Natural killer cell treated with Interleukin-12 subunit alpha and Interleukin-12 subunit beta and Interleukin-15 and Interleukin-18, amount 100 ng/mL, for 72 hours (primary cell): ENCODE data around the gene ADAMTS17. TPM values are rescaled to one million over a fixed set of nuclear protein-coding genes. Genes with fewer than 3 reads are reported as not detected.
A peak's percentile ranks its signal among the peaks of the same experiment; 100 is the strongest.

ENCODE experiments used
- ATAC-seq, 2 donors: fragments of 150-1000 bp; cut with Tn5 transposase in 1 of 2; sonication (Bioruptor Pico), chemical (Tn5 transposase) in 1 of 2; 2 replicates each; pipeline ENCODE4 v1.10.0; 2021
- DNase-seq: peaks from one replicate; pipeline ENCODE4 v3.0.0; 2022; ENCODE audit warnings: low spot score
- H3K27ac Mint-ChIP-seq, 2 donors: 1 replicate in 1 of 2; 2 replicates in 1 of 2; pipeline ENCODE4 v1.8.0; 2022; ENCODE audit warnings: mixed read lengths in 2 of 2, mild to moderate bottlenecking in 1 of 2, moderate library complexity in 1 of 2
- H3K27me3 Mint-ChIP-seq, 2 donors: 1 replicate in 1 of 2; 2 replicates in 1 of 2; pipeline ENCODE4 v1.8.0; 2022; ENCODE audit warnings: mixed read lengths in 2 of 2
- H3K36me3 Mint-ChIP-seq: one replicate; pipeline ENCODE4 v1.8.0; 2022; ENCODE audit warnings: mixed read lengths
- H3K4me1 Mint-ChIP-seq, 2 donors: 1 replicate in 1 of 2; 2 replicates in 1 of 2; pipeline ENCODE4 v1.8.0; 2022; ENCODE audit warnings: low read depth in 2 of 2, mixed read lengths in 2 of 2, mild to moderate bottlenecking in 1 of 2
- H3K4me3 Mint-ChIP-seq: one replicate; pipeline ENCODE4 v1.8.0; 2022; ENCODE audit warnings: mixed read lengths
- H3K9me3 Mint-ChIP-seq: 2 replicates; pipeline ENCODE4 v1.8.0; 2022; ENCODE audit warnings: mixed read lengths
- total RNA-seq, 2 donors: library from RNA; stranded (reverse); gene quantifications; one replicate each; pipeline ENCODE4 v1.2.3, GENCODE V29; 2022

Gene ADAMTS17
- total RNA-seq, 2 donors from 2014 or later, result 0.31 to 0.59 TPM

DNA sequence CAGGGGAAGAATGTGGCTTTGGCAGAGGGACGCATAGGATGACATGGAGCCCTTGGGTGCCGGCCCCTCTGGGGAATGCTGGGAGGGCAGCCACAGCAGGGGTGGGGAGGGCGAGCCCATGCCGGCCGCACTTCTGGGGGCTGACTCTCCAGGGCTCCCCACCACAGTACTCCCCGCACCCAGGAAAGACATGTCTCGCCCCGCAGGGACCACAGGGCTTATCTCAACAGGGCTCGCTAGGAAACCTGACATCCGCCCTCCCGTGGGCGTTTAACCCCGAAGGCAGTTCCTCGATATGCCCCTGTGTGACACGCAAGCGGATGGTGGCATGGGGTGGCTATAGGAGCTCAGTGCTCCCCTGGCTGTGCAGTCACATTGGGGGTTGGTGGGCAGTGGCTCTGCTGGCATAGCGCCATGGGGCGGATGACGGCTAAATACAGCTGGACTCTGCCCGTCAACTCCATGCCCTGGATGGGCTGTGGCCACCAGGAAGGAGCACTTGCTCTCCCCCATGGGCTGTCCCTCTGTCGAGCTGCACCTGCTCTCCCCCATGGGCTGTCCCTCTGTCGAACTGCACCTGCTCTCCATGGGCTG lies 141.4 kb downstream of the ADAMTS17 start:
- H3K4me3 Mint-ChIP-seq, result no peak overlapping the region
- no peaks in the 10 kb centered on the region for H3K36me3 Mint-ChIP-seq
- DNase-seq, result no peak
- ATAC-seq, result peak; percentile 20 to 22
- no peak overlapping the region for H3K27ac Mint-ChIP-seq
- H3K9me3 Mint-ChIP-seq, result no peaks in the 10 kb centered on the region
- H3K4me1 Mint-ChIP-seq, result peaks cover 20 to 25% of the 10 kb centered on the region in 2 donors
- H3K27me3 Mint-ChIP-seq, result peaks cover 9 to 17% of the 10 kb centered on the region in 2 donors

DNA sequence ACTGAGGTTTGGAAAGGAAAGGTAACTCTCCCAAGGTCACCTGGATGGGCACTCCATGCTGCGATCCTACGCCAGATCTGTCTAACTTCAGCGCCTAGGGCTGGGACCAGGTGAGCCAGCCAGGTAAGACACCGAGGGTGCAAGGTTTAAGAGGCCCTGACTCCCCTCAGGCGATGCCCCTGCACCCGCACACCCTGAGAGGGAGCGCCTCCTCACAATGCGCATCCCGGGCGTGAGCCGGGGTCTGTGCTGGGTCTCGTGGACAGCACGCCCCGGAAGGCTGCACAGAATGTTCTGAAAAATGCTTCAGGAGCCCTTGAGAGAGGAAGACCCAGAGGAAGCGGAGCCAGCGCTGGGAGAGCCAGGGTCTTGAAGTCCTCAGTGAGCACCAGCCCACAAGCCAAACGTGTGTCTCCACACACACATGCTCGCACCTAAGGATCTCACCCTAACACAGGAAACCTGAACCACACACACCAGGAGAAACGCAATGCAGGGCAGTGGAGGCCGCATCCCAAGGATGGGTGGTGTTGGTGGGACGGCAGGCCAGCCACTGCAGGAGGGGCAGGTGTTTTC lies 142.0 kb downstream of the ADAMTS17 start:
- H3K4me3 Mint-ChIP-seq, result no peak overlapping the region
- no peak for DNase-seq
- H3K27ac Mint-ChIP-seq, result no peak overlapping the region
- H3K9me3 Mint-ChIP-seq, result no peaks in the 10 kb centered on the region
- H3K27me3 Mint-ChIP-seq, result peaks cover 7 to 11% of the 10 kb centered on the region in 2 donors
- peak in 1 of 2 donors; percentile 25 for ATAC-seq
- H3K4me1 Mint-ChIP-seq, result peaks cover 20 to 27% of the 10 kb centered on the region in 2 donors
- H3K36me3 Mint-ChIP-seq, result no peaks in the 10 kb centered on the region

DNA sequence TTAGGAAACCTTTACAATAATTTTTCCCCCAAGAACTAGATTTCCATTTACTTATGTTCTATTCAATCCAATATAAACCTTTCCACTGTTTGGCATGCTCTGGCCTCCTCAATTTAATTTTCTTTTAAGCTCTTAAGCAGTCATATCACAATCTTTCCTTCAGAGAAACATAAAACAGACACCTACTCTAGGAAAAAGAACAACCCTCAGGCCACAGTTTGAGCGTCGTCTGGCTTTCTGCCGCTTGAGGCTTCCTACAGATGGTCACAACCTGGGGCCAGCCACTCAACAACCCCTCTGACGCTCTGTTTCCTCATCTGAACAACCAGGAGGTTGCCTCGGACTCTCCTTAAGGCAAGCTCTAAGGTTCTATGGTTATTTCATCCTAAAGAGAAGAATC lies 143.3 kb downstream of the ADAMTS17 start:
- Mint-ChIP-seq H3K9me3 (no peaks in the 10 kb centered on the region), H3K27ac (no peak overlapping the region), H3K4me3 (no peak overlapping the region), H3K4me1 (peaks cover 20 to 27% of the 10 kb centered on the region in 2 donors), H3K36me3 (no peaks in the 10 kb centered on the region), H3K27me3 (peaks cover 0 to 7% of the 10 kb centered on the region in 2 donors)
- DNase-seq (no peak), ATAC-seq (no peak)

DNA sequence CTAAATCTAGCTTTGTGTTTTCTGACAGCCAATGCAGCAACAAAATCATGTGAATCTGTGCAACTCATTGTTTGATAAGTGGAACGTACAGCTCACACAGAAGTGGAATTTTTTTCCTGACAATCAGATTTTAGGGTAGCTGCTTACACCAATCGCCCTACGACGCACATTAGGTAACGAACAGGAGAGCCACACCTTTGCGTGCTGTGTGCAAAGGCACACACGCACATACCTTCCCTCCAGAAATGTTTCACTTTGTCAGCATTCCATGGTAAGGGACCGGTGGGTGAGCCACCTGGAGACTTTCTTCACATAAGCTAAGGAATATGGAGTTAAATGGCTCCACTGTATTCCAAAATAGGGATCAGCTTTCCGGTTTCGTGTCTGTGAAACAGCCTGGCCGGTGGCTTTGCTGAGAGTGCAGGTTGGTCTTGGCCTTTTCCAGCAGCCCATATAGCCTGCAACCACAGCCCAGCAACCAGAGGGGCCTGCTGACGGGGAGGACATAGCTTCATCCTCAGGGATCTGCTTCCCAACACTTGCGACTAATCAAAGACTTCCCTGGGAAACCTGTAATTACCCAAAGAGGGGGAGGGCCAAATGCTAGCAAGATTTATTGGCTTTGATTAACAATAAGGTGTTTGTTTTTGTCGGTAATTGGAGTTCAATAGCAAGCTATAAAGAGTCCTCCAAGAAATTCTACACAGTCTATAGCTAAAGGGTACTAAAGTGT lies 145.3 kb downstream of the ADAMTS17 start:
- ATAC-seq (no peak), DNase-seq (no peak)
- H3K36me3 Mint-ChIP-seq, result no peaks in the 10 kb centered on the region
- H3K4me3 Mint-ChIP-seq, result no peak overlapping the region
- no peaks in the 10 kb centered on the region for H3K9me3 Mint-ChIP-seq
- peaks cover 8 to 15% of the 10 kb centered on the region in 2 donors for H3K4me1 Mint-ChIP-seq
- H3K27me3 Mint-ChIP-seq, result peaks cover 0 to 7% of the 10 kb centered on the region in 2 donors
- H3K27ac Mint-ChIP-seq, result no peak overlapping the region

DNA sequence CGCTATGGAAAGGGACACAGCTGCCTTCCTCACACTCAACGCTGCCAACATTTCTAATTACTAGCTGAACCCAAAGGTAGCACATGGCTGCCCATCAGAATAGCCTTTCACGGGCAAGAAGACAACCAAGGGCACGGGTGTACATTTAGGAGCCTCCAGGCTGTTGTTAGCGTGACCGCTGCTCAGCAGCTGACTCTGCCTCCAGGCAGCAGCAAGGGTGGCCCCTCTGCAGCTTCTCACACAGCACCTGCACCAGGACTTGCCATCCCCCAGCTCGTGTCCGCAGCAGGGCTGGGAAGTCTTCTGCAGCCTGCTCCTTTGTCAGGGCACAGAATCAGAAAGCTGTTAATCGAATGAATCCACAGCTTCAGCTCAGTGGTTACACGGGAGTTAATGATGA lies 146.8 kb downstream of the ADAMTS17 start:
- no peak overlapping the region for H3K27ac Mint-ChIP-seq
- H3K27me3 Mint-ChIP-seq, result peaks cover 0 to 7% of the 10 kb centered on the region in 2 donors
- H3K4me1 Mint-ChIP-seq, result peaks cover 0 to 5% of the 10 kb centered on the region in 2 donors
- DNase-seq, result no peak
- H3K4me3 Mint-ChIP-seq, result no peak overlapping the region
- H3K36me3 Mint-ChIP-seq, result no peaks in the 10 kb centered on the region
- H3K9me3 Mint-ChIP-seq, result no peaks in the 10 kb centered on the region
- no peak for ATAC-seq

DNA sequence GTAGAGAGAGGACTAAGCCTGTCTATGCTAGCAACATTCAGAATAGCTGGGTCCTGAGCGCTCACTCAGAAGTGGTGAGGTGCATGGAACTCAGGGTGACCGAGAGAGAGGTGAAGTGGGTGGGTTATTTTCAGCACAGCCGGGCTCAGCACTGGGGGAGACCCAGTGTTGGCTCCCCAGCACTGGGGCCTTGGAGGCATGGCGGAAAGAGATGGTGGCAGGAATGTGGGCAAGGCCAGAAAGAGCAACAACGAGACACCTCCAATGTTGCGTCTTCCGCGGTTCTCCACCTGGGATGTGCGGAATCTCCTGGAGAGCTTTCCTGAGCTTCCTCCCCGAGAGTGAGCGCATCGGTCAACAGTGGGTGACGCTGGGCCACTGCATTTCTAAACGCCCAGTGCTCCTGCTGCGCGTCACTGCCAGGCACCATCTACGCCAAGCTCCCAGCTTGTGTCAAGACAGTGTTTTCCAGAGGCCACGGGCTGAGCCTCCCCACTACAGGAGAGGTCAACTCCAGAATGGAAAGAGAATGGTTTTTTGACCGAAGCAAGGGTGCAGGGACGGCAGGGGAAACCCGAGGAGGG lies 148.4 kb downstream of the ADAMTS17 start:
- no peaks in the 10 kb centered on the region for H3K36me3 Mint-ChIP-seq
- no peak overlapping the region for H3K4me3 Mint-ChIP-seq
- H3K27me3 Mint-ChIP-seq, result peaks cover 0 to 7% of the 10 kb centered on the region in 2 donors
- H3K4me1 Mint-ChIP-seq, result peaks cover 0 to 2% of the 10 kb centered on the region in 2 donors
- ATAC-seq (no peak), DNase-seq (no peak)
- no peaks in the 10 kb centered on the region for H3K9me3 Mint-ChIP-seq
- H3K27ac Mint-ChIP-seq, result no peak overlapping the region

DNA sequence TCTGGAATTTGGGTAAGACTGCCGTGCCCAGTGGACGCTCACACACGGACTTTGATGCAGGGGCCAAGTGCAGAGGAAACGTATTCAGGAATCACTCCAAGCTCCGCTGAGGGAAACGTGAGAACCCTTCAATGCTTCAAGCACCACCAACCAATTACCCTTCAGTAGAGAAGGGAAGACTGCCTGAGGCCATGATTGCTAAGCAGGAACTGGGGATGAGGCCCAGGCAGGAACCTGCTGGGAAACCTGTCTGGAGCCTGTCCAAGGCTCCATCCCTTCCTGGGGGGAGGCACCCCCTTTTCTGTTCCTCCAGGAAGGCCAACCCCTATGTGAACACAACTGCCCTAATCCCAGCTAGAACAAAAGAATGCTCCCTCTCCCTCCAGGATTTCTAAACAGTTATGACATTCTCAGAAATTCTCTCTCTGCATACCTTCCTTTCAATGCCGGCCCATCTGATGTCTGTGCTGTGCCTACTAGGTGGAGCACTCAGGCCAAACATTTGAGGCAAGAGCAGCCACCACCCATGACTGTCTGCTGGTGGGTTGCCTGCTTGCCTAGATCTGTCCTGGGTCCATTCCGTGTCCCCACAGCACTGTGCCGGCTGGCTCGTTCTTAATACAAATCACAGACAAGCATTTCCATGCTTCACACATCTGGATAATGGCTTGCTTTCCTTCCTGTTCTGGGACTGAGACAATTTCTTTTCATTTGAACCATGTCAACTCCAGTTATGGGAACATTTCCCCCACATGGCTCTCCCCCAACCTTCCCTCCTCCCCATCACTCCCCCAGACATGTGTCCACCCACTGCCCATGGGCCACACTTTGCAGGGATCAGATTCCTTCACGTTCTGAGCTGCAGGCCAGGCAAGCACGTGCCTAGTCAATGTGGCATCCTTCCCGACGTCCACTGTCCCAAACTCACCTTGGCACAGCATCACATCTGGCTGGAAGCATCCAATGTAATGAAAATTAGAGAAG lies 149.4 kb downstream of the ADAMTS17 start:
- Mint-ChIP-seq H3K27me3 (peaks cover 2 to 10% of the 10 kb centered on the region in 2 donors), H3K9me3 (no peaks in the 10 kb centered on the region), H3K36me3 (no peaks in the 10 kb centered on the region), H3K4me3 (no peak overlapping the region), H3K27ac (no peak overlapping the region), H3K4me1 (peaks cover 0 to 2% of the 10 kb centered on the region in 2 donors)
- ATAC-seq (no peak), DNase-seq (no peak)

DNA sequence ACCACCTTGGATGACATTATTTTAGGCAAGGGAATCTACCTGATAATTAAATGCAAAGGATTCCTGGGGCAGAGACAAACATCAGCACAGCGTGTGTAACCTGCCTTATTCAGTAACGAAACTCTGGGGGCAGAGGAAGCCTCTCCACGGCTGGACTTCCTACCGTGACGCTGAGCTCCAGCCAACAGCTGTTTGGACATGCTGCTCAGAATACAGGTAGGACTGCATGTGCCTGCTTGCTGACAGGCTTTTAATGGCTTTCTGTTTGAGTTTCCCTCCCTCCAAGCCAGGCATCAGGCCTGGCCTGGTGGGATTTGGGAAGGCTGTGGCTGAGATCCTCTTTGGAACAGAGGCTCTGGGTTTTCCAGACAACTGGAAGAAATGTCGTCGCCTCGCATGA lies 150.6 kb downstream of the ADAMTS17 start:
- Mint-ChIP-seq H3K27ac (no peak overlapping the region), H3K27me3 (peaks cover 13 to 14% of the 10 kb centered on the region in 2 donors), H3K4me1 (peaks cover 0 to 2% of the 10 kb centered on the region in 2 donors), H3K36me3 (no peaks in the 10 kb centered on the region), H3K9me3 (no peaks in the 10 kb centered on the region), H3K4me3 (no peak overlapping the region)
- DNase-seq (no peak), ATAC-seq (no peak)

DNA sequence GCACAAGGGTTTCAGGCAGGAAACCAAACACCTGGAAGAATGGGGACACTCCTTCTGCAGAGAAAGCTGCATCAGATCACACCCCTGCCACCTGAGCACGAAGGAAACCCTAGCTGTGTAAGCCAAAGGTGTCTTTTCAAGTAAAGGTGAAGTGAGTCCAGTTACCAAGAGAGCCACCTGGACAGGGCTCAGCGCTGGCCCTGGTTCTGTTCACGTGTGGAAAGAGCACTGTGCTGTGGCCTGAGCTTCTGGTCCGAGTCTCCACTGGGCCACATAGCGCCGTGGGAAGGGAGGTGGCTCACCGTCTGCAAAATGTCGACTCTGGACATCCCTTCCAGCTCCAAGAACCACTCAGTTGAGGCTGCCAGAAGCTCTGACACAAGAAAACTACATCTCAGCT lies 151.1 kb downstream of the ADAMTS17 start:
- H3K4me3 Mint-ChIP-seq, result no peak overlapping the region
- no peak for DNase-seq
- no peaks in the 10 kb centered on the region for H3K36me3 Mint-ChIP-seq
- peaks cover 0 to 2% of the 10 kb centered on the region in 2 donors for H3K4me1 Mint-ChIP-seq
- H3K27me3 Mint-ChIP-seq, result peaks cover 14 to 15% of the 10 kb centered on the region in 2 donors
- H3K27ac Mint-ChIP-seq, result no peak overlapping the region
- ATAC-seq, result no peak
- H3K9me3 Mint-ChIP-seq, result no peaks in the 10 kb centered on the region

DNA sequence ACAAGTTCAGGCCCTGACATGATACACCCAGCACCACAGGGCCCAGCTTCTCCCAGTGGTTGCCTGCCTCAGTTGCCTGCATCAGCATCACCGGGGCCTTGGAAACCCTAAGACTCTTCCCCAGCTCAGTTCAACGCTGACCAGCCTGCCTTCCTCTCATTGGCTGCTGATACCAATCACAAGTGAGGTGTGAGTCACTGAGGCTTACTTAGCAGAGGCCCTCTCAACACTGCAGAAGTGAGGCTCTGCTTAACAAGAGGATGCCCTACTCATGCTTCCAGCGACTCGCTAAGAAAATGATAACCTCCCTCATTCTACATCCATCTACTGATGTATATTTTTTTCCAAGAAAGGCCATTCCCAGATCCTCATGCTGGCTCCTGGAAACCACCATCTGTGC lies 151.9 kb downstream of the ADAMTS17 start:
- H3K9me3 Mint-ChIP-seq, result no peaks in the 10 kb centered on the region
- H3K36me3 Mint-ChIP-seq, result no peaks in the 10 kb centered on the region
- DNase-seq, result no peak
- ATAC-seq, result no peak
- H3K4me1 Mint-ChIP-seq, result no peaks in the 10 kb centered on the region
- no peak overlapping the region for H3K27ac Mint-ChIP-seq
- H3K4me3 Mint-ChIP-seq, result no peak overlapping the region
- peaks cover 15 to 16% of the 10 kb centered on the region in 2 donors for H3K27me3 Mint-ChIP-seq

DNA sequence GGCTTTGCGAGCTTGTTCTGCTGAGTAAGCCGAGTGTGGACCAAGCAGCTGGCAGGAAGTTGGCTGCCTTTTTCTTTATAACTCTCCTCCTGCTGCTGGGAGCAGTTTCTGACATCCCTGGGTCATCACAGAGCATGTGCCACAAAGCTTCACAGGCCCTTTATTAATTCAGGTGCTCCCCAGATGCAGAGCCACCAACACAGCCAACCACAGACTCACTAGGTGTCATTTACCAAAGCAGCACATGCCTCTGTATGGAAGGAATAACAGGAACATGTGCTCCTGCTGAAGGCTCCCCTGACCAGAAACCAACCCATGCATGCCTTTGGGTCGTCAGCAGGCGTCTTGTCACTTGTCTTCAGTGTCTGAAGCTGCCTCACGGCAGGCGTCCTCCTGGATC lies 152.5 kb downstream of the ADAMTS17 start:
- no peak for ATAC-seq
- no peak overlapping the region for H3K27ac Mint-ChIP-seq
- DNase-seq, result no peak
- H3K36me3 Mint-ChIP-seq, result no peaks in the 10 kb centered on the region
- H3K27me3 Mint-ChIP-seq, result peaks cover 15 to 19% of the 10 kb centered on the region in 2 donors
- no peaks in the 10 kb centered on the region for H3K4me1 Mint-ChIP-seq
- no peaks in the 10 kb centered on the region for H3K9me3 Mint-ChIP-seq
- H3K4me3 Mint-ChIP-seq, result no peak overlapping the region

DNA sequence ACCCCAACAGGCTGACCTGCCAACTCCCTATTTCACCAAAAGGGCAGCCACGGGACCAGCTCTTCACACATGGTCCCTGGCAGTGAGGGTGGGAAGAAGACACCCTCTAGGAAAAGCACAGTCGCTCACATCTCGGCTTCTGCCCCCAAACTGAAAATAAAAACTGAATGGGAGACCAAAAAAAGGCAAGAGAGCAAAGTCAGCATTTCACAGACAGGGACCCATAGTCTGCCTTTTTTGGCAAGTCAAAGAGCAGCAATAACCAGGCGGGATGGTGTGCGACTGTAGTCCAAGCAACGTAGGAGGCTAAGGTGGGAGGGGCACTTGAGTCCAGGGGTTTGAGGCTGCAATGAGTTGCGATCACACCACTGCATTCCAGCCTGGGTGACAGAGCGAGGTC lies 154.1 kb downstream of the ADAMTS17 start:
- ATAC-seq, result no peak
- no peak for DNase-seq

DNA sequence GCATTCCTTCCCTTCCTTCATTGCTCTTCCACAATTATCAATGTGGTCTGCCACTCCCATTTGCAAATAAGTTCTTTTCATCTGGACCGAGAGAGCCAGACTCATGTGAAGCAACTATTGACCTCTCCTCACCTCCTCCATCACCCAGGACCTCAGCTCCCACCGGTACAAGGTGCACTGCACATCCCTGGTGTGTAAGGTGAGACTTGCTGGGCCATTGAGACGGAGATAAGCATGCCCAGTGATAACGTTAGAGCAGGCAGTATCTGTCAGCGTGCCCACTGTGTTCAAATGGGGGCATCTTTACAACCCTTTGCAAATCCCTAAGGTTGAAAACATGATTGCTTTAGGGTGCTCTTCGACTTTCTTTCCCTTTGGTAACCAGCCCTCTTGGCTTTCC lies 154.8 kb downstream of the ADAMTS17 start:
- no peaks in the 10 kb centered on the region for H3K9me3 Mint-ChIP-seq
- H3K27ac Mint-ChIP-seq, result no peak overlapping the region
- DNase-seq, result no peak
- no peak for ATAC-seq
- H3K36me3 Mint-ChIP-seq, result no peaks in the 10 kb centered on the region
- peaks cover 15 to 16% of the 10 kb centered on the region in 2 donors for H3K27me3 Mint-ChIP-seq
- H3K4me3 Mint-ChIP-seq, result no peak overlapping the region
- no peaks in the 10 kb centered on the region for H3K4me1 Mint-ChIP-seq

More for the DNA sequence above, 154.1 kb downstream of the ADAMTS17 start:
- no peak overlapping the region for H3K4me3 Mint-ChIP-seq
- H3K36me3 Mint-ChIP-seq, result no peaks in the 10 kb centered on the region
- peaks cover 15 to 16% of the 10 kb centered on the region in 2 donors for H3K27me3 Mint-ChIP-seq
- H3K27ac Mint-ChIP-seq, result no peak overlapping the region
- H3K9me3 Mint-ChIP-seq, result no peaks in the 10 kb centered on the region
- no peaks in the 10 kb centered on the region for H3K4me1 Mint-ChIP-seq
